HG02840 (cell line): Measurements from ENCODE around the gene MRPS18A.
"Not testable (repeated sequence)": the region's sequence is repeated elsewhere in the genome, so short reads cannot be mapped to it uniquely, and the experiment has no call there.

Experiments
- ATAC-seq: cut with Tn5 transposase; IDR thresholded peaks from one replicate; pipeline ENCODE4 v1.9.1; 2021; ENCODE audit warnings: mild to moderate bottlenecking, moderate library complexity, moderate number of reproducible peaks; ENCODE audit not compliant: unreplicated experiment, low FRiP score

The MRPS18A gene

DNA sequence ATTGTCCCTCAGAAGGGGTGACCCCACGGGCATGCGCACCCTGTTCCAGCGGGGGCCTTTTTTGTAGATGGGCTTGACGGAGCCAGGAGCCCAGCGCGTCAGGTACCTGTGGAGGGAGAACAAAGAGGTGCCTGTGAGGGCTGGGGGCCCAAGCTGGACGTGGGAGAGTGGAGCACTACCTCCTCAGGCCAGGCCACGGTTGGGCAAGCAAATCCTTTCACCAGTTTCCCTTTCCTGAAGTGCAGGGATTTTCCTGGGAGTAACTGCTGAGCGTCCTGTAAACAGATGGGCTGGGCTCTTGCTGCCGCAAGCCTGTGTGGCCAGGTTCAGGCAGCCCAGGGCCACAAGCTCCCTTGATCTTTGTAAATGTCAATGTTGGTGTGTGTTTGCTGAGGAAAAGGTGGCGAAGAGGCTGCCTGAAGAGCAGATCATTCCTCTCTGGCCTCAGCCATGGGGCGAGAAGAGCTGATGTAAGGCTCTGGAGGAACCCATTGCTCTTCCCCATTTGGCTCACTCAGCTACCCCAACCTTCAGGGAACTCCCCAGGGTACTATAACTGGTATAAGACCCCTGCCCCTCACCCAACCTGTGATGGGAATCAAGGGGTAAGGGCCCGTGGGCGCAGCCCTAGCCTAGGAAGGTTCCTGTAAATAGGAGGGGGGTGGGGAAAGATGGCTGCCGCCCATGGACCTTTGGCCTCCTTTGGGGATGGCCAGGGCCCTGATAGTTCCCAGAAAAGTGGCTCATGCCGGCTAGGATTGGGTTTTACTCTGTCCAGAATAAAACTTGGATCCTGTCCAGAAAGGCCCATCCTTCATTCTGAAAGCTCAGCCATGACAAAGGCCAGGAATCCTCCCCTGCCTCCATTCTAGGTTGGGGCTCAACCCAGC lies 15.5 kb downstream of the MRPS18A start:
- no peak for ATAC-seq

DNA sequence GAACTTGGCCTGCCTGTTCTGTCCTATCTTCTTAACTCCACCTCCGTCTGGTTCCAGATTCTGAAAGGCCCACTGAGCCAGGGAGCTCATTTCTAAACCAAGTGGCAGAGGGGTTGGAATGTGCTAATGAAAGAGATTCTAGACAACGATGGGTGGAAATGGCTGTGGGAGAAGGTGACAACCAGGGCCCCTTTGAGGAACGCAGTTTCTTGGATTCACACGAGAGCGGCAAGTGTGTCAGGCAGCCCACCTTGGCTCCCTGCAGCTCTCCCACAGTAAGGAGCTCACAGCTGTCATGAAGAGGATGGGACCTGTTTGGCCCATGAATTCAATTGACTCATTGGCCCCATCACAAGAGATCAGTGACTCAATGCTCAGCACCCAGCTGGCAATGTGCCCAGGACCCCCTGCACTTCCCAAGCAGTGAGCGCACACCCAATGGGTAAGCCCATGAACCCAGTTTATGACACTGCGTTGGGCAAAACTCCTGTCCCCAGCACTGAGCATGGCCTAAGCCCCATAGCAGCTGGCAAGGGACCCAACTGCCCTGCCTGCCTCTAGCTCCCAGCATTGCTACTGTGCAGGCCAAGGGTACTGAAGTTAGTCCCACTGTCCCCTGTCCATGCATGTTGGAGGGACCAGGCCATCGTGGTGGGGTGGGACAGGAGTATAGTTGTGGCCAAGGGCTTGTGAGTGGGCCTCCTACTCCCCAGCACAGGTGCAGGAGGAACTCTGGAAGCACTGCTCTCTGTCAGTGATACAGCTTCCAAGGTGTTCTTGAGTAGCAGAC lies 16.4 kb downstream of the MRPS18A start:
- ATAC-seq, result no peak

DNA sequence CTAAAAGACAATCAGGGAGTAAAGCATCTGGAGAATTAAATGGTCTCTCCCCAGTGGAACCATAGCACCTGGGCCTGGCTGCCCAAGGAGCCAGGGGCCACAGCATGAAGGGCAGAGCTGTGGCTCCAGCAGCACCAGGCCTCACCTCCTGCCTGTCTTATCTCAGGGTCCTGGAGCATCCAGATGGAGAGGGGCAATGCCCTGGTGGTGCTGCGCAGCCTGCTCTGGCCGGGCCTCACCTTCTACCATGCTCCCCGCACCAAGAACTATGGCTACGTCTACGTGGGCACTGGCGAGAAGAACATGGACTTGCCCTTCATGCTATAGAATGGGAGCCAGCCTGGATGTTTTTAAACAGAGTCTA lies 17.0 kb downstream of the MRPS18A start:
- ATAC-seq, result no peak

GRCh38 chr6:43669922-43670622 lies 17.5 kb downstream of the MRPS18A start:
- ATAC-seq, result no peak

DNA sequence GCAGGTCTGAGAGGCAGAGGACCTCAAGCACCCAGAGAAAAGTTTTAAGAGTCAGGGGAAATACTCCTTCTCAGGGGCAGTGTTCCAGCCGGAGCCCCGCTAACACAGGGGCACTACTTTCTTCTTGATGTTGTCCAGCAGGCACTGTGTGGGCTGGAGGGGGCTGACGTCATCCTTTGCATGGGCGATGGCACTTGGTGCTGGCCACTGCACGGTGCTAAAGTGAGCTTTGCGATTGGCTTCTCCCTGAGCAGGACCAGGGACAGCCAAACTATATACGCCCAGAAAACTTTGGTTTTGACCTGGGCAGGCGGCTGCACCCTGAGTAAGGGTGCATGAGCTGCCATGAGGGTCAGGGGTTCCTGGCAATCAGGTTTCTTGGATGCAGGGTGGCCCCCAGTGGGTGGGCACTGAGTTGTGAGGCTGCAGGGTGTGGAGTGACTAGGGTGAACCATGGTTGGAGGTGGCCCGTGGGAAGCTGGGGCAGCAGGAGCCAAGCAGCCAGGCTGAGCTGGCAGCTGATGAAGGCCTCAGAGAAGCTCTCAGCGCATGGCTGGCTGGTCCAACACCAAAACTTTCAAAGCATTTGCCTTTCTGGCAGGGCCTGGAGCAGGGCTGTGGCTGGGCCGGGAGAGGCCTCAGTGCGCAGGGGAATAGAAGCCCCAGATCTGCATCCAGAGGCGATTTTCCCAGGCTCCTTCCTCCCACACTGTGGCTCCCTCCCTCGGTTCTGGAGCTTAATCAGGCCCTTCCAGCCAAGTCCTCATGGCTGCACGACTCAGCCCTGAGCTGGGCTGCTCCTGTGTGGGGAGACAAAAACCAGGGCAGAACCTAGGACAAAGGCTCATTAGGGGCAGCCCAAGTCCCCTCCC lies 18.3 kb downstream of the MRPS18A start:
- ATAC-seq, result no peak

GRCh38 chr6:43668151-43669028 lies 19.2 kb downstream of the MRPS18A start:
- ATAC-seq, result no peak

DNA sequence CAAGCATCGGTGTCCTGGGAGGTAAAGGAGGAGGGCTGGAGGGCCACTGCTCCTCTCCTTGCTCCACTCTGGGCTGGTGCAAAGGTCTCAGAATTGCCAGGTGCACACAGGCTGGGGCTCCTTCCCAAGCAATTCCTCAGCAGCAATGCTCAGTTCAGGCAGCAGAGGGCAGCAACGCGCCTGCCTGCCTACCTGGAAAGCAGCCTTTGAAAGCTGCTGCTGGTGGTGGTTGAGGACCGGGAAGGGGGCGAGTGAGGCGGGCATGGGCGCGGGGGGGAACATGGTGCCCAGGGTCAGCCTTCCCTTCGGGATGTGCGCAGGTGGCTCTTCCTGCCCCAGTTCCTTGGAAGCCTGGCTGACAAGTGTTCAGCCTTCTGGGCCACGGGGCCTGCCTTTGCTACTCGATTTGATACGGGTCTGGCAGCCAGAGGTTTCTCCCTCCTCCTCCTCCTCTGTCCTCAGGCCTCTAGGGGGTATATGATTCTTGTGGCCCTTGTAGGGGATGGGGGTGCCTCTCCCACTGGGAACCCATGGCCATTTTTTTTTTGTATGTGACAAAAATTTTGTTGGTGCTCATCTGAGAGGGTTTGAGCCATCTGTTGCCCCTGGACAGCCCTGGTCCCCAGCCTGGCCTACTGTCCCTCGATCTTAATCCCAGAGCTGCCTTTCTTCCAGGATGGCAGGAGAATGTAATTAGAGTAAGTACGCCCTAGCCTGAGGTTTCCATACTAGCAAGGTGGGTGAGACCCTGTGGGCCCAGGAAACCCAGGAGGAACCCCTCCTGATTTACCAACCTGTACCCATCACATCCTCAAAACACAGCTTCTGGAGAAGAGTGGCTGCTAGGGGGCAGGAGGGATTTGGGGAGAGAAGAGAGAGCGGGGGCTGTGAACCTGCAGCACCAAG lies 20.1 kb downstream of the MRPS18A start:
- ATAC-seq, result no peak

- no peak for ATAC-seq
Measured at GRCh38 chr6:43666196-43666920, 21.2 kb downstream of the MRPS18A start.

DNA sequence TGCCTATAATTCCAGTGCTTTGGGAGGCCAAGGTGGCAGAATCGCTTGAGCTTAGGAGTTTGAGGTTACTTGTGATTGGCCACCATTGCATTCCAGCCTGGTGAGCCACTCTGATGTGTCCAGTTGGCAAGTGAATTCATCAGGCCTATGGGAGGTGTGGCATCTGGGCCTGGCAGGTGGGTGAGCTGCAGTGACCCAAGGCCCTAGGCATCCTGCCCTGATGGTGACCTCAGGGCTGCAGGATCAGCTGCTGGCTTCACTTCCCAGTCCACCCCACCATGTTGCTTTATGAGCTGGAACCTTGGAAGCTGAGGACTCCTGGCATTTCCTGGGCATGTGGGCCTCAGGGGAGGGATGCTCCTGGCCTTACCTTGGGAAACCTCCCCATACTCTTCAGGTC lies 22.2 kb downstream of the MRPS18A start:
- no peak for ATAC-seq

DNA sequence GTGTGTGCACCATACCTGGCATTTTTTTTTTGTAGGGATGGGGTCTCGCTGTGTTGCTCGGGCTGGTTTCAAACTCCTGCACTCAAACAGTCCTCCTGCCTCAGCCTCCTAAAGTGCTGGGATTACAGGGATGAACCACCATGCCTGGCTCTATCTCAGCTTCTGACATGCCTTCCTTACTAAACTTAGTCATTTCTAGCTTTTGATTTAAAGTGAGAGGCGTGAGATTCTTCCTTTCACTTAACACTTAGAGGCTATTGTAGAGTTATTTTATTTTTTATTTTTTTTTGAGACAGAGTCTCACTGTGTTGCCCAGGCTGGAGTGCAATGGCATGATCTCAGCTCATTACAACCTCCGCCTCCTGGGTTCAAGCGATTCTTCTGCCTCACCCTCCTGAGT lies 24.6 kb downstream of the MRPS18A start:
- ATAC-seq, result not testable (repeated sequence)

DNA sequence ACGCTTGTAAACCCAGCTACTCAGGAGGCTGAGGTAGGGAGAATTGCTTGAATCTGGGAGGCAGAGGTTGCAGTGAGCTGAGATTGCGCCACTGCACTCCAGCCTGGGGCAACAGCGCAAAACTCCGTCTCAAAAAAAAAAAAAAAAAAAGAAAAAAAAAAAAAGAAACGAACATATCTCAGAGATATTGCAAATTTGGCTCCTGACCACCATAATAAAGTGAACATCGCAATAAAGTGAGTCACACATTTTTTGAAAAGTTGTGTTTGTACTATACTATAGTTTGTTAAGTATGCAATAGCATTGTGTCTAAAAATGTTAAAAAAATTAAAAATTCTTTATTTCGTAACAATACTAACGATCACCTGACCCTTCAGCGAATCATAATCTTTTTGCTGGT lies 29.4 kb downstream of the MRPS18A start:
- ATAC-seq, result no peak

DNA sequence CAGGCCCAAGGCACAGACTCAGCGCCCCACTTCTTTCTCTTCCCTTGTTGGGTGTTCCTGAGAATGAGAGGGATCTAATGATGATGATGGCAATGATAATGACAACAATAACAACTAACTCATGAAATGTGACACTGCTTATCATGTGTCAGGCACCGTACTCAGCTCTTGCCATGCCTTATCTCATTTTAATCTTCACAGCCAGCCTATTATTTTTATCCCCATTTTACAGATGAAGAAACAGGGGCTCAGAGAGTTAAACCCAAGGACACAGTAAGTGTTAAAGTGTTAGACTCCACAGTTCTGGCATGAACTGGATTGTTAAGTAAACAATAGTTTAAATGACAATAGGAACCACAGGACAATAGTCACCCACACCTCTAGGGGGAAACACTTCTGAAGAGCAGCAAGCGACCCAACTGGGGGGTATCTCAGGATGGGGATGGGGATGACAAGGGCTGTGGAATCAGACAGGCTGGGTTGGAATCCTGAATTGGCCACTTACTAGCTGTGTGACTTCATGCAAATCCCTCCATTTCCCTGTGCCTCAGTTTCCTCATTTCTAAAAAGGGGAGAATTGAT lies 30.3 kb downstream of the MRPS18A start:
- ATAC-seq, result no peak

- ATAC-seq, result not testable (repeated sequence)
Measured at GRCh38 chr6:43652822-43653221, 34.8 kb downstream of the MRPS18A start.

- ATAC-seq, result no peak
Measured at GRCh38 chr6:43648248-43648647, 39.3 kb downstream of the MRPS18A start.

- no peak for ATAC-seq
Measured at GRCh38 chr6:43647613-43648012, 40.0 kb downstream of the MRPS18A start.

GRCh38 chr6:43645613-43645964 lies 42.0 kb downstream of the MRPS18A start:
- ATAC-seq, result no peak

DNA sequence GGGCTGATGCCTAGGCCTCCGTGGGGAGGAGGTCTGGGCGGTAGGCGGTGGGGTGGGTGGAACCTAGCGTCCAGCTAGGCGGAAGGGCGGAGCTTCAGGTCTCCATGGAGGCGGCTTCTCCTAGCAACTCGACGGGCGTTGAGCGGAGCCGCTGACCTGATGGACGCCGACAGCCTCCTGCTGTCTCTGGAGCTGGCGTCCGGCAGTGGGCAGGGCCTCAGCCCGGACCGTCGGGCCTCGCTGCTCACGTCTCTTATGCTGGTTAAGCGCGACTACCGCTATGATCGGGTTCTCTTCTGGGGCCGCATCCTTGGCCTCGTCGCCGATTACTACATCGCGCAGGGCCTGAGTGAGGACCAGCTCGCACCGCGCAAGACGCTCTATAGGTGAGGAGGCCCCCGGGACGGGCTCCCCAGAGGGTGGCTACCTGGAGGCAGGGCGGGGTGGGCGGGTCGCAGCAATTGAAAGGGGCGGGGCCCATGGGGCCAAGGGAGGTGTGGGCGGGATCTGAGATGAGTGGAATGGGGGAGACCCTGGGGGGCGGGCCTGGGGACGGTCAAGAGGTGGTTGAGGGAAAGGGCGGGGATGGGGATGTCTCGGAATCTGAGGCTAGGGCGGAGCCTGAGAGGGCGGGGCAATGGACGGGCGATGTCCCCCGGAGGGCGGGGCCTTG lies 42.5 kb downstream of the MRPS18A start, which contains the start of gene RSPH9:
TSS of gene RSPH9 (plus strand) at position 97 of the 673 bp plus-strand sequence. CDS start at position 160, 63 bp downstream.
- no peak for ATAC-seq
